ENCODE data around the gene RIC8A. TPM values are rescaled to one million over a fixed set of nuclear protein-coding genes. Genes with fewer than 3 reads are reported as not detected.

Gene RIC8A
- total and polyA plus RNA-seq, 2 of the 13 experiments (the other 11 are each of a cell fraction or from before 2014, with no cell fraction given): 62.1 to 63.8 TPM

GRCh38 chr11:236774-237767 lies 29.6 kb downstream of the RIC8A start, which contains the start of gene PSMD13 (continued):
- TF ChIP-seq ATF2 (CRISPR knock-in tag; IDR thresholded peaks at IDR 0.05) (no peak), KLF13 (CRISPR knock-in tag; IDR thresholded peaks at IDR 0.05) (no peak), ZNF292 (CRISPR knock-in tag; IDR thresholded peaks at IDR 0.05; ENCODE audit: borderline replicate concordance, low read depth) (no peak), ZIK1 (CRISPR knock-in tag; IDR thresholded peaks at IDR 0.05; ENCODE audit: borderline replicate concordance, low read depth) (0 out of 2 replicates have a peak, but pooled peaks have one; percentile 57), REL (CRISPR knock-in tag; conservative IDR thresholded peaks at IDR 0.05) (0 out of 2 replicates have a peak, but pooled peaks have one; percentile 34), PHF8 (CRISPR knock-in tag; IDR thresholded peaks at IDR 0.05) (peak; percentile 83), ZNF331 (CRISPR knock-in tag; IDR thresholded peaks at IDR 0.05) (0 out of 2 replicates have a peak, but pooled peaks have one; percentile 10), ZNF30 (CRISPR knock-in tag; IDR thresholded peaks at IDR 0.05) (no peak), ZNF34 (CRISPR knock-in tag; IDR thresholded peaks at IDR 0.05; ENCODE audit: borderline replicate concordance) (no peak), MEIS1 (CRISPR knock-in tag; IDR thresholded peaks at IDR 0.05; ENCODE audit: borderline replicate concordance) (peak; percentile 29; the same call in 1 of the 2 replicates), ZNF333 (CRISPR knock-in tag; IDR thresholded peaks at IDR 0.05; ENCODE audit: borderline replicate concordance) (no peak), FIP1L1 (IDR thresholded peaks at IDR 0.05; ENCODE audit: borderline replicate concordance, insufficient read depth, low read depth, low read length) (no peak), HOXA5 (CRISPR knock-in tag; IDR thresholded peaks at IDR 0.05) (no peak; the same call in 1 of the 2 replicates), SIN3B (IDR thresholded peaks at IDR 0.05; ENCODE audit: low read length) (peak; percentile 65), KAT7 (CRISPR knock-in tag; IDR thresholded peaks at IDR 0.05; ENCODE audit: borderline replicate concordance) (no peak), ZNF7 (CRISPR knock-in tag; IDR thresholded peaks at IDR 0.05) (no peak), BRD4 (CRISPR knock-in tag; IDR thresholded peaks at IDR 0.05) (0 out of 2 replicates have a peak, but pooled peaks have one; percentile 21), ZNF598 (CRISPR knock-in tag; IDR thresholded peaks at IDR 0.05; ENCODE audit: borderline replicate concordance) (peak; percentile 68; the same call in 1 of the 2 replicates), ZNF143 (CRISPR knock-in tag; IDR thresholded peaks at IDR 0.05) (peak; percentile 93), ZSCAN31 (CRISPR knock-in tag; IDR thresholded peaks at IDR 0.05; ENCODE audit: low read depth) (no peak), SMAD3 (CRISPR knock-in tag; IDR thresholded peaks at IDR 0.05) (peak; percentile 37; the same call in 1 of the 2 replicates), NFKB2 (CRISPR knock-in tag; IDR thresholded peaks at IDR 0.05; ENCODE audit: borderline replicate concordance) (peak; percentile 76; the same call in 1 of the 2 replicates), MTERF4 (CRISPR knock-in tag; IDR thresholded peaks at IDR 0.05) (no peak), ZNF512B (CRISPR knock-in tag; IDR thresholded peaks at IDR 0.05; ENCODE audit: borderline replicate concordance) (no peak), MED13 (CRISPR knock-in tag; IDR thresholded peaks at IDR 0.05) (peak; percentile 45; the same call in 1 of the 2 replicates)
